ENCODE measurements around the gene MYMK. TPM values are rescaled to one million over a fixed set of nuclear protein-coding genes. Genes with fewer than 3 reads are reported as not detected.

MYMK gene
- total RNA-seq, 2 donors from 2014 or later: not detected

DNA sequence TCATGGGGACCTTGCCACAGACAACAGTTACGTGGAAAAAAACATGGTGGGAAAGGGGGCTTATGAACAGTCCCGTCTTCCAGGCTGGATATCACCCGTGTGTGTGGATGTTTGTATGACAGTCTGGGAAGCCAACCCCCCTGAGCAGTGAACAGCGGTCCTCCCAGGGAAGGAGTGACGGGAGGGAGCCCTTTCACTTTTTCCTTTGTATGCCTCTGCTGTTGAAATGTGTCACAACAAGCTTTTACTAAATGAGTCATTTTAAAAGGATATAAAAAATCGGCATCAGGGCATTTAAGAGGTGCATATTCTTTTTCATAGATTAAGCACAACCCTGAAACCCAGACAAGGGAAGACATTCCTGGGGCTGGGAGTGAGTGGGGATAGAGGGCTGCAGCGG lies 5.1 kb downstream of the MYMK start:
- H3K9me3 Mint-ChIP-seq: no peaks in the 10 kb centered on the region
- WGBS, 2 experiments (ENCODE audit: insufficient coverage in 1 of 2, insufficient read length in 1 of 2): 88 to 89% methylated on average over 6 to 7 of the region's 7 CpGs

DNA sequence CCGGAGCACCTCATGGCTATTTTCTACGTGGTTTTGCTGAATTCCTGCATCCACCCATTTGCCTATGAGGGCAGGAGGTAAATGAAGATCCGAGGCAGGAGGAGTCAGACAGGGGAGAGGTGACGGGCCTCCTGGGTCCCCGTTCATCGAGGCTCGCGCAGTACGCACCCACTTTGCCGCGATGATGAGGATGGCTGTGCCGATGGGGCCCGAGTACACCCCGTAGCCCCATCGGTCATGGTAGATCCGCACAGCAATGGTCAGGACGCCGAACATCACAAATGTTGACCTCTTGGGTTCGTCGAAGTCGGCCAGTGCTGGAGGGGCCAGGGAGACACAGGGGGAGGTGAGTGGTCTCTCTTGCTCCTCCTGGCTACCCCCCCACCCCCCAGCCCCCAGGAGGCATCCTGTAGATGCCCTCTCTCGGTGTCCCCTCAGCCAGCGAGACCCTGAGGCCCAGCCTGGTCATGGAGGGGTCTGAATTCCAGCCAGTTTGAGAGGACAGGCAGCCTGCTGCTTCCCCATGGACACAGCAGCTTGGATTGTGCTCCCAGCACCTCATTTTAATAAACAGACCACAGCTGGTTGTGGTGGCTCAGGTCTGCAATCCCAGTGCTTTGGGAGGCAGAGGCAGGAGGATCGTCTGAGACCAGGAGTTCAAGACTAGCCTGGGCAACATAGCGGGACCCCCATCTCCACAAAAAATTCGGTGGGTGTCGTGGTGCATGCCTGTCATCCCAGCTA lies 5.9 kb downstream of the MYMK start:
- TF ChIP-seq, protein P1, sequence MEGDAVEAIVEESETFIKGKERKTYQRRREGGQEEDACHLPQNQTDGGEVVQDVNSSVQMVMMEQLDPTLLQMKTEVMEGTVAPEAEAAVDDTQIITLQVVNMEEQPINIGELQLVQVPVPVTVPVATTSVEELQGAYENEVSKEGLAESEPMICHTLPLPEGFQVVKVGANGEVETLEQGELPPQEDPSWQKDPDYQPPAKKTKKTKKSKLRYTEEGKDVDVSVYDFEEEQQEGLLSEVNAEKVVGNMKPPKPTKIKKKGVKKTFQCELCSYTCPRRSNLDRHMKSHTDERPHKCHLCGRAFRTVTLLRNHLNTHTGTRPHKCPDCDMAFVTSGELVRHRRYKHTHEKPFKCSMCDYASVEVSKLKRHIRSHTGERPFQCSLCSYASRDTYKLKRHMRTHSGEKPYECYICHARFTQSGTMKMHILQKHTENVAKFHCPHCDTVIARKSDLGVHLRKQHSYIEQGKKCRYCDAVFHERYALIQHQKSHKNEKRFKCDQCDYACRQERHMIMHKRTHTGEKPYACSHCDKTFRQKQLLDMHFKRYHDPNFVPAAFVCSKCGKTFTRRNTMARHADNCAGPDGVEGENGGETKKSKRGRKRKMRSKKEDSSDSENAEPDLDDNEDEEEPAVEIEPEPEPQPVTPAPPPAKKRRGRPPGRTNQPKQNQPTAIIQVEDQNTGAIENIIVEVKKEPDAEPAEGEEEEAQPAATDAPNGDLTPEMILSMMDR (conservative IDR thresholded peaks at IDR 0.05): no peak
- Mint-ChIP-seq H3K9me3 (no peaks in the 10 kb centered on the region), H3K4me3 (no peak overlapping the region), H3K36me3 (ENCODE audit: low read depth) (no peaks in the 10 kb centered on the region), H3K27ac (no peak overlapping the region), H3K27me3 (ENCODE audit: insufficient read depth) (no peaks in the 10 kb centered on the region), H3K4me1 (no peaks in the 10 kb centered on the region)
- Histone ChIP-seq H3K27ac (ENCODE audit: low read depth, low read length) (no peak overlapping the region), H3K4me3 (ENCODE audit: low read length) (no peak overlapping the region), H3K36me3 (ENCODE audit: control insufficient read depth, insufficient read depth, low read length) (no peaks in the 10 kb centered on the region), H3K9me3 (ENCODE audit: control insufficient read depth, low read length) (no peaks in the 10 kb centered on the region), H3K27me3 (ENCODE audit: control insufficient read depth, insufficient read depth, low read length, poor library complexity, severe bottlenecking) (no peaks in the 10 kb centered on the region), H3K9ac (ENCODE audit: extremely low read depth, low read length, poor library complexity, severe bottlenecking) (no peak overlapping the region), H3K4me1 (ENCODE audit: control insufficient read depth, insufficient read depth, low read length) (no peaks in the 10 kb centered on the region)
- 95 to 98% methylated on average over 25 to 27 of the region's 27 CpGs for WGBS, 2 experiments (ENCODE audit: insufficient coverage in 1 of 2, insufficient read length in 1 of 2)
- no peak for DNase-seq

More for the DNA sequence above, 5.1 kb downstream of the MYMK start:
- no peaks in the 10 kb centered on the region for H3K27me3 ChIP-seq (ENCODE audit: control insufficient read depth, insufficient read depth, low read length, poor library complexity, severe bottlenecking)
- H3K9me3 ChIP-seq (ENCODE audit: control insufficient read depth, low read length): no peaks in the 10 kb centered on the region
- no peaks in the 10 kb centered on the region for H3K4me1 ChIP-seq (ENCODE audit: control insufficient read depth, insufficient read depth, low read length)
- no peaks in the 10 kb centered on the region for H3K27me3 Mint-ChIP-seq (ENCODE audit: insufficient read depth)
- no peak overlapping the region for H3K4me3 ChIP-seq (ENCODE audit: low read length)
- H3K4me3 Mint-ChIP-seq: no peak overlapping the region
- H3K36me3 ChIP-seq (ENCODE audit: control insufficient read depth, insufficient read depth, low read length): no peaks in the 10 kb centered on the region
- H3K9ac ChIP-seq (ENCODE audit: extremely low read depth, low read length, poor library complexity, severe bottlenecking): no peak overlapping the region
- no peak overlapping the region for H3K27ac Mint-ChIP-seq
- H3K4me1 Mint-ChIP-seq: no peaks in the 10 kb centered on the region
- TF ChIP-seq, protein P1 (conservative IDR thresholded peaks at IDR 0.05): no peak
- no peaks in the 10 kb centered on the region for H3K36me3 Mint-ChIP-seq (ENCODE audit: low read depth)
- H3K27ac ChIP-seq (ENCODE audit: low read depth, low read length): no peak overlapping the region
- no peak for DNase-seq

DNA sequence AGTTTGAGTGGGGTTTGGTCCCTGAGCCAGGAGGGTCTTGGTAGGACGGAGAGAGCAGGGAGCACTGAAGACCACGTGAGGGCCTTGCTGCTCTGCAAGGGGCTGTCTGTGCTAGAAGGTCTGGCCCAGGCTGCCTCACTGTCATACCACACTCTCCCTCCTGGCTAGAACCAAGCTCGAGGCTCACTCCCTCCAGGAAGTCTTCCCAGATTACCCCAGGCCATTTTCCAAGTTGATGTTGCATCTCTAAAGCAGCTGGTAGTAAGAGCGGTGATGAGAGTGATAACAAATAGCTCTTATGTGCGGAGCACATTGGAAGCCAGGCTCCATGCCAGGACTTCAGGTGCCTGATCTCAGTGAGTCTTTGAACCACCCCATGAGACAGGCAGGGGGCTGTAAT lies 6.6 kb downstream of the MYMK start:
- no peak overlapping the region for H3K9ac ChIP-seq (ENCODE audit: extremely low read depth, low read length, poor library complexity, severe bottlenecking)
- no peaks in the 10 kb centered on the region for H3K9me3 Mint-ChIP-seq
- no peaks in the 10 kb centered on the region for H3K4me1 ChIP-seq (ENCODE audit: control insufficient read depth, insufficient read depth, low read length)
- no peak overlapping the region for H3K27ac Mint-ChIP-seq
- H3K27me3 Mint-ChIP-seq (ENCODE audit: insufficient read depth): no peaks in the 10 kb centered on the region
- no peak overlapping the region for H3K4me3 ChIP-seq (ENCODE audit: low read length)
- H3K27ac ChIP-seq (ENCODE audit: low read depth, low read length): no peak overlapping the region
- H3K4me1 Mint-ChIP-seq: no peaks in the 10 kb centered on the region
- no peaks in the 10 kb centered on the region for H3K9me3 ChIP-seq (ENCODE audit: control insufficient read depth, low read length)
- 86 to 90% methylated on average over 5 of the region's 5 CpGs for WGBS, 2 experiments (ENCODE audit: insufficient coverage in 1 of 2, insufficient read length in 1 of 2)
- H3K36me3 ChIP-seq (ENCODE audit: control insufficient read depth, insufficient read depth, low read length): no peaks in the 10 kb centered on the region
- DNase-seq: no peak
- no peak overlapping the region for H3K4me3 Mint-ChIP-seq
- no peaks in the 10 kb centered on the region for H3K27me3 ChIP-seq (ENCODE audit: control insufficient read depth, insufficient read depth, low read length, poor library complexity, severe bottlenecking)
- no peaks in the 10 kb centered on the region for H3K36me3 Mint-ChIP-seq (ENCODE audit: low read depth)
- TF ChIP-seq, protein P1 (conservative IDR thresholded peaks at IDR 0.05): no peak
